HEK293 (cell line): Measurements from ENCODE around the gene KIAA0586.

Experiments used
- CTCF ChIA-PET: fragments of 350-600 bp; formaldehyde crosslinking; extraction: SDS; loops from one replicate; lab custom pipeline; 2021; ENCODE audit warnings: antibody characterized with exemption; lab: Yijun Ruan, JAX
- POLR2A ChIA-PET: fragments of 300-600 bp; formaldehyde crosslinking; extraction: SDS; loops from one replicate; lab custom pipeline; 2020; ENCODE audit warnings: antibody characterized with exemption, inconsistent platforms; lab: Yijun Ruan, JAX
- H3K27ac ChIP-seq: fragments of 200-500 bp; sonication (Bioruptor generic); 2 replicates; pipeline ENCODE4 v1.5.1; 2014; ENCODE audit warnings: low read depth, low read length, control low read depth, inconsistent platforms; ENCODE audit errors: extremely low read depth
- H3K36me3 ChIP-seq, 2 experiments: fragments of 200-500 bp in 1 of 2; sonication (Bioruptor generic) in 1 of 2; 1 replicate in 1 of 2; 2 replicates in 1 of 2; pipeline ENCODE4 v1.5.1; 2014 to 2017; ENCODE audit warnings: inconsistent platforms in 2 of 2, low read length in 2 of 2; ENCODE audit not compliant: control insufficient read depth in 2 of 2, insufficient read depth in 1 of 2
- H3K4me1 ChIP-seq: fragments of 200-500 bp; sonication (Bioruptor generic); 2 replicates; pipeline ENCODE4 v1.5.1; 2014; ENCODE audit warnings: mild to moderate bottlenecking, low read length, inconsistent platforms; ENCODE audit not compliant: control insufficient read depth, insufficient read depth
- H3K4me3 ChIP-seq: 2 replicates; pipeline ENCODE4 v1.5.1; 2011; ENCODE audit warnings: low read depth, mild to moderate bottlenecking, control low read depth, low read length, moderate library complexity
- H3K9me3 ChIP-seq: fragments of 200-500 bp; sonication (Bioruptor generic); 2 replicates; pipeline ENCODE4 v1.5.1; 2014; ENCODE audit warnings: low read depth, low read length, inconsistent platforms; ENCODE audit not compliant: control insufficient read depth, insufficient read depth
- HOXD13 ChIP-seq: sonication (generic); formaldehyde crosslinking; IDR thresholded peaks from 2 replicates; pipeline ENCODE4 v1.8.0; 2022; ENCODE audit warnings: missing genetic modification reagents, borderline replicate concordance
- KLF16 ChIP-seq: fragments of 450-650 bp; formaldehyde crosslinking; IDR thresholded peaks from 2 replicates; pipeline ENCODE4 v1.5.1; 2017; ENCODE audit warnings: missing biosample characterization, missing genetic modification characterization
- MZF1 ChIP-seq: fragments of 450-650 bp; formaldehyde crosslinking; IDR thresholded peaks from 2 replicates; pipeline ENCODE4 v1.5.1; 2017; ENCODE audit warnings: missing biosample characterization, missing genetic modification characterization, borderline replicate concordance
- OVOL3 ChIP-seq: fragments of 450-650 bp; formaldehyde crosslinking; IDR thresholded peaks from 2 replicates; pipeline ENCODE4 v1.5.1; 2016; ENCODE audit warnings: missing biosample characterization, missing genetic modification characterization
- SETDB1 ChIP-seq: IDR thresholded peaks from one replicate; pipeline ENCODE4 v1.6.1; 2017; ENCODE audit warnings: mild to moderate bottlenecking, low read length, moderate library complexity, mixed read lengths; ENCODE audit not compliant: insufficient read length
- TCF7L2 ChIP-seq: IDR thresholded peaks from 2 replicates; pipeline ENCODE4 v1.6.1; 2011; ENCODE audit warnings: low read depth, mild to moderate bottlenecking, inconsistent platforms, low read length, moderate library complexity, borderline replicate concordance
- ZBTB20 ChIP-seq: fragments of 450-650 bp; formaldehyde crosslinking; IDR thresholded peaks from 2 replicates; pipeline ENCODE4 v1.5.1; 2016; ENCODE audit warnings: missing biosample characterization, missing genetic modification characterization
- ZBTB7A ChIP-seq: fragments of 450-650 bp; formaldehyde crosslinking; IDR thresholded peaks from 2 replicates; pipeline ENCODE4 v1.5.1; 2016; ENCODE audit warnings: low read depth, missing biosample characterization, missing genetic modification characterization
- ZBTB8A ChIP-seq: fragments of 450-650 bp; formaldehyde crosslinking; IDR thresholded peaks from 2 replicates; pipeline ENCODE4 v1.5.1; 2016; ENCODE audit warnings: missing biosample characterization, missing genetic modification characterization
- ZFP3 ChIP-seq: fragments of 450-650 bp; formaldehyde crosslinking; IDR thresholded peaks from 2 replicates; pipeline ENCODE4 v1.5.1; 2016; ENCODE audit warnings: low read depth, missing biosample characterization, missing genetic modification characterization
- ZNF341 ChIP-seq: fragments of 450-650 bp; formaldehyde crosslinking; IDR thresholded peaks from 2 replicates; pipeline ENCODE4; 2016; ENCODE audit warnings: low read depth, missing biosample characterization, missing genetic modification characterization
- ZNF548 ChIP-seq: fragments of 450-650 bp; formaldehyde crosslinking; IDR thresholded peaks from 2 replicates; pipeline ENCODE4 v1.5.1; 2016; ENCODE audit warnings: missing biosample characterization, missing genetic modification characterization
- ZNF670 ChIP-seq: fragments of 450-650 bp; formaldehyde crosslinking; IDR thresholded peaks from 2 replicates; pipeline ENCODE4 v1.5.1; 2016; ENCODE audit warnings: missing biosample characterization, missing genetic modification characterization, low read depth
- ZNF843 ChIP-seq: fragments of 450-650 bp; formaldehyde crosslinking; IDR thresholded peaks from 2 replicates; pipeline ENCODE4 v1.5.1; 2016; ENCODE audit warnings: missing biosample characterization, missing genetic modification characterization
- TF ChIP-seq, protein P1 (sequence below): fragments of 450-650 bp; formaldehyde crosslinking; IDR thresholded peaks from 2 replicates; pipeline ENCODE4 v1.5.1; 2016; ENCODE audit warnings: missing biosample characterization, missing genetic modification characterization
- TF ChIP-seq, protein P2 (sequence below): fragments of 450-650 bp; formaldehyde crosslinking; IDR thresholded peaks from 2 replicates; pipeline ENCODE4 v1.5.1; 2016; ENCODE audit warnings: missing biosample characterization, missing genetic modification characterization
- TF ChIP-seq, protein P3 (sequence below): fragments of 450-650 bp; formaldehyde crosslinking; IDR thresholded peaks from 2 replicates; pipeline ENCODE4 v1.5.1; 2016; ENCODE audit warnings: missing biosample characterization, missing genetic modification characterization, borderline replicate concordance
- TF ChIP-seq, protein P4 (sequence below): fragments of 450-650 bp; formaldehyde crosslinking; IDR thresholded peaks from 2 replicates; pipeline ENCODE4 v1.5.1; 2016; ENCODE audit warnings: missing biosample characterization, missing genetic modification characterization
- TF ChIP-seq, protein P5 (sequence below): IDR thresholded peaks from 2 replicates; pipeline ENCODE4 v1.6.1; 2011; ENCODE audit warnings: mild to moderate bottlenecking, low read depth, low read length, borderline replicate concordance

The KIAA0586 gene

DNA sequence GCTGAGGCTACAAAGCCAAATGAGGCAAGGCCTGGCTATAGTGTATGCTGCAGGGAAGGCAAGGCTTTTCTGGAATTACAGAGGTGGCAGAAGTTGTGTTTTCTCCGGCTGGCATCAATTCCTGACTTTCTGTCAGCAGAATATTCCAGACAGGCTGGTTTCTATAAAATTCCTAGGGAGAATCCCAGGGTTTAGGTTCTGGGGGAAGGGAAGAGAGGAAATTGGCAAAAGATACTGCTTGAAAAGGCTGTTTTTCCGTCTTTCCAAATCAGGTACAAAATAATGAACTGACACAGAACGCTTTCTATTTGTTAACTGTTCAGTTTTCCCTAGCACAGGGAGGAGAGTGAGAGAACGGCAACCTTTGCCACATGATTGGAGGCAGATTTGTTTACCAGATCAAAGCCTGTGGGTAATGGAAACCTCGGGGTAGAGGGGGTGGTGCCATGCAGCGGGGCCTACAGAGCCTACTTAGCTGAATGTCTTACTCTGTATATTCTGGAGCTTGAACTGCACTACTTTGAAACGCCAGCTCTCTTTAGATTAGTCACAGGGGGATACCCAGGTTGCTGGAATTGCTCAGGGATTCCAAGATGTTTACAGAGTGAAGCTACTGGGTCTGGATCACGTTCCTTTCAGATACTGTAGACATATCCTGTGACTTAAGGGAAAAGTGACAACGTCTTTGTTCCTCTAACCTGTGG is 144.4 kb downstream of the KIAA0586 start:
- no peaks in the 10 kb centered on the region for H3K36me3 ChIP-seq

DNA sequence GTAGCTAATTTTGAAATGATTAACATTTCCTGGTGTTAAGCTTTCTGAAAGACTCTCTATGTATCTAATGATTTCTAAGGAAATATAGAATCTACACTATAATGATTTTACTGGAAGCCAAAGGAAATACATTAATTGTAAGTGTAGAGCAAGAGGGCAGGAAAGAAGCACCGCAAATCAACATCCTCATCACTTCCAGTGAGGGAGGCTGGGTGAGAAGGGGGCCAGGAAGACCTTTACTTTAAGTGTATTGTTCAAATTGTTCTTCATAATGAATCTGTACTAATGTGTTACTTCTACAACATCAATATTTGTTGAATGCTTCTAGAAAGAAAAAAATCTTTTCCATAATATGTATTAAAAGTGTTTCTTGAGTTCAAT is 144.9 kb downstream of the KIAA0586 start:
- no peaks in the 10 kb centered on the region for H3K4me1 ChIP-seq
- no peaks in the 10 kb centered on the region for H3K9me3 ChIP-seq
- TF ChIP-seq, protein P1, sequence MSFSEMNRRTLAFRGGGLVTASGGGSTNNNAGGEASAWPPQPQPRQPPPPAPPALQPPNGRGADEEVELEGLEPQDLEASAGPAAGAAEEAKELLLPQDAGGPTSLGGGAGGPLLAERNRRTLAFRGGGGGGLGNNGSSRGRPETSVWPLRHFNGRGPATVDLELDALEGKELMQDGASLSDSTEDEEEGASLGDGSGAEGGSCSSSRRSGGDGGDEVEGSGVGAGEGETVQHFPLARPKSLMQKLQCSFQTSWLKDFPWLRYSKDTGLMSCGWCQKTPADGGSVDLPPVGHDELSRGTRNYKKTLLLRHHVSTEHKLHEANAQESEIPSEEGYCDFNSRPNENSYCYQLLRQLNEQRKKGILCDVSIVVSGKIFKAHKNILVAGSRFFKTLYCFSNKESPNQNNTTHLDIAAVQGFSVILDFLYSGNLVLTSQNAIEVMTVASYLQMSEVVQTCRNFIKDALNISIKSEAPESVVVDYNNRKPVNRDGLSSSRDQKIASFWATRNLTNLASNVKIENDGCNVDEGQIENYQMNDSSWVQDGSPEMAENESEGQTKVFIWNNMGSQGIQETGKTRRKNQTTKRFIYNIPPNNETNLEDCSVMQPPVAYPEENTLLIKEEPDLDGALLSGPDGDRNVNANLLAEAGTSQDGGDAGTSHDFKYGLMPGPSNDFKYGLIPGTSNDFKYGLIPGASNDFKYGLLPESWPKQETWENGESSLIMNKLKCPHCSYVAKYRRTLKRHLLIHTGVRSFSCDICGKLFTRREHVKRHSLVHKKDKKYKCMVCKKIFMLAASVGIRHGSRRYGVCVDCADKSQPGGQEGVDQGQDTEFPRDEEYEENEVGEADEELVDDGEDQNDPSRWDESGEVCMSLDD (tag by site-specific recombination) = no peak
- no peak overlapping the region for H3K4me3 ChIP-seq
- CTCF ChIA-PET = interaction anchor here (0.7 kb wide), 1 partner anchor 134 kb away, joined by 4 read pairs; no protein-coding TSS in a partner anchor
- H3K36me3 ChIP-seq = no peaks in the 10 kb centered on the region
- POLR2A ChIA-PET = no interaction called here
- H3K27ac ChIP-seq = no peak overlapping the region

More for the DNA sequence above, 144.4 kb downstream of the KIAA0586 start:
- Histone ChIP-seq H3K4me1 (no peaks in the 10 kb centered on the region), H3K27ac (no peak overlapping the region), H3K9me3 (no peaks in the 10 kb centered on the region), H3K4me3 (no peak overlapping the region)
- ChIA-PET CTCF (interaction anchor here (0.7 kb wide), 1 partner anchor 135 kb away, joined by 4 read pairs; no protein-coding TSS in a partner anchor), POLR2A (no interaction called here)
- TF ChIP-seq ZNF341 (tag by site-specific recombination) (peak; percentile 43; the same call in 1 of the 2 replicates), MZF1 (tag by site-specific recombination) (no peak)

DNA sequence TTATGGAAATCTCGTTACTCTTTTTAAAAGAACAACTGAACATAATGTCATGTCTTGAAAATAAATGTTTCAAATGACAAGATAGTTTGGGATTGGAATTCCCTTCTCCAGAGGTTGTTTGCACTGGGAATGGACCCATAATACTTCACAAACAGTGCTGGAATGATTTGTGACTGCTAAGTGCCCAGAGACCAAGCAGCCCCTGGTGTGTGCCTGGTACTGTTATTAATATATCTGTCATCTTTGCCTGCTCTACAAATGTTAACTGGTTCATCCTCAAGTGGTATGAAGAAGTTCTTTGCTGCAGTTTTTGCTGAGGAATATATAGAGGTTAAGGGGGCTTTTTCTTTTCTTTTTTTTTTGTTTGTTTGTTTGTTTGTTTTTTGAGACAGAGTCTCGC is 145.3 kb downstream of the KIAA0586 start:
- H3K9me3 ChIP-seq = no peaks in the 10 kb centered on the region

DNA sequence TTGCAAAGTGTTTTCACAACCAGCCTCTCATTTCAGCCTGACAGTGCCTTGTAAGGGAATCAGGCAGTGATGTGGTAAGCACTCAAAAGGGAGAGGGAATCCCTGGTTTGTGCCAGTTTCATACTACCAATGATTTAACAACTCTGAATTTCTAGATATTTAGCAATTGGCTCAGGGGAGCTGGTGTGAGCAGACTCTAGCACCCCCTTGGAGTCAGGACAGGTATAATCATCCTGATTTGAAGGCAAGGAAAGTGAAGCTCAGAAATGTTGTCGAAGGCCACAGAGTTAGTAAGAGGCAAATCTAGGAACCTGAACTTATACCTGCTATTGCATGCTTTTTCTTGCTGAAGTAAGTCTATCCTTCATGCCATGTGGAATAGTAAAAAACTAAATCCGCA is 147.1 kb downstream of the KIAA0586 start:
- POLR2A ChIA-PET = no interaction called here
- H3K9me3 ChIP-seq = no peaks in the 10 kb centered on the region
- CTCF ChIA-PET = interaction anchor here (0.7 to 1.3 kb wide), 4 partner anchors 14 to 654 kb away, joined by 3 to 5 read pairs (median 4); no protein-coding TSS in a partner anchor
- no peaks in the 10 kb centered on the region for H3K4me1 ChIP-seq
- TF ChIP-seq ZBTB7A (tag by site-specific recombination) (no peak), ZNF843 (tag by site-specific recombination) (no peak), ZNF670 (tag by site-specific recombination) (no peak), HOXD13 (CRISPR knock-in tag) (no peak), TCF7L2 (no peak), ZBTB20 (tag by site-specific recombination) (no peak), ZFP3 (tag by site-specific recombination) (no peak), ZBTB8A (tag by site-specific recombination) (no peak), KLF16 (tag by site-specific recombination) (no peak), OVOL3 (no peak), SETDB1 (no peak)
- TF ChIP-seq, protein P2, sequence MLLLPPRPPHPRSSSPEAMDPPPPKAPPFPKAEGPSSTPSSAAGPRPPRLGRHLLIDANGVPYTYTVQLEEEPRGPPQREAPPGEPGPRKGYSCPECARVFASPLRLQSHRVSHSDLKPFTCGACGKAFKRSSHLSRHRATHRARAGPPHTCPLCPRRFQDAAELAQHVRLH (tag by site-specific recombination) = no peak
- TF ChIP-seq, protein P3, sequence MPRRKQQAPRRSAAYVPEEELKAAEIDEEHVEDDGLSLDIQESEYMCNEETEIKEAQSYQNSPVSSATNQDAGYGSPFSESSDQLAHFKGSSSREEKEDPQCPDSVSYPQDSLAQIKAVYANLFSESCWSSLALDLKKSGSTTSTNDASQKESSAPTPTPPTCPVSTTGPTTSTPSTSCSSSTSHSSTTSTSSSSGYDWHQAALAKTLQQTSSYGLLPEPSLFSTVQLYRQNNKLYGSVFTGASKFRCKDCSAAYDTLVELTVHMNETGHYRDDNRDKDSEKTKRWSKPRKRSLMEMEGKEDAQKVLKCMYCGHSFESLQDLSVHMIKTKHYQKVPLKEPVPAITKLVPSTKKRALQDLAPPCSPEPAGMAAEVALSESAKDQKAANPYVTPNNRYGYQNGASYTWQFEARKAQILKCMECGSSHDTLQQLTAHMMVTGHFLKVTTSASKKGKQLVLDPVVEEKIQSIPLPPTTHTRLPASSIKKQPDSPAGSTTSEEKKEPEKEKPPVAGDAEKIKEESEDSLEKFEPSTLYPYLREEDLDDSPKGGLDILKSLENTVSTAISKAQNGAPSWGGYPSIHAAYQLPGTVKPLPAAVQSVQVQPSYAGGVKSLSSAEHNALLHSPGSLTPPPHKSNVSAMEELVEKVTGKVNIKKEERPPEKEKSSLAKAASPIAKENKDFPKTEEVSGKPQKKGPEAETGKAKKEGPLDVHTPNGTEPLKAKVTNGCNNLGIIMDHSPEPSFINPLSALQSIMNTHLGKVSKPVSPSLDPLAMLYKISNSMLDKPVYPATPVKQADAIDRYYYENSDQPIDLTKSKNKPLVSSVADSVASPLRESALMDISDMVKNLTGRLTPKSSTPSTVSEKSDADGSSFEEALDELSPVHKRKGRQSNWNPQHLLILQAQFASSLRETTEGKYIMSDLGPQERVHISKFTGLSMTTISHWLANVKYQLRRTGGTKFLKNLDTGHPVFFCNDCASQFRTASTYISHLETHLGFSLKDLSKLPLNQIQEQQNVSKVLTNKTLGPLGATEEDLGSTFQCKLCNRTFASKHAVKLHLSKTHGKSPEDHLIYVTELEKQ (tag by site-specific recombination) = no peak
- TF ChIP-seq, protein P4, sequence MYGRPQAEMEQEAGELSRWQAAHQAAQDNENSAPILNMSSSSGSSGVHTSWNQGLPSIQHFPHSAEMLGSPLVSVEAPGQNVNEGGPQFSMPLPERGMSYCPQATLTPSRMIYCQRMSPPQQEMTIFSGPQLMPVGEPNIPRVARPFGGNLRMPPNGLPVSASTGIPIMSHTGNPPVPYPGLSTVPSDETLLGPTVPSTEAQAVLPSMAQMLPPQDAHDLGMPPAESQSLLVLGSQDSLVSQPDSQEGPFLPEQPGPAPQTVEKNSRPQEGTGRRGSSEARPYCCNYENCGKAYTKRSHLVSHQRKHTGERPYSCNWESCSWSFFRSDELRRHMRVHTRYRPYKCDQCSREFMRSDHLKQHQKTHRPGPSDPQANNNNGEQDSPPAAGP = no peak
- TF ChIP-seq, protein P5, sequence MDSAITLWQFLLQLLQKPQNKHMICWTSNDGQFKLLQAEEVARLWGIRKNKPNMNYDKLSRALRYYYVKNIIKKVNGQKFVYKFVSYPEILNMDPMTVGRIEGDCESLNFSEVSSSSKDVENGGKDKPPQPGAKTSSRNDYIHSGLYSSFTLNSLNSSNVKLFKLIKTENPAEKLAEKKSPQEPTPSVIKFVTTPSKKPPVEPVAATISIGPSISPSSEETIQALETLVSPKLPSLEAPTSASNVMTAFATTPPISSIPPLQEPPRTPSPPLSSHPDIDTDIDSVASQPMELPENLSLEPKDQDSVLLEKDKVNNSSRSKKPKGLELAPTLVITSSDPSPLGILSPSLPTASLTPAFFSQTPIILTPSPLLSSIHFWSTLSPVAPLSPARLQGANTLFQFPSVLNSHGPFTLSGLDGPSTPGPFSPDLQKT = no peak
- no peak overlapping the region for H3K27ac ChIP-seq
- no peaks in the 10 kb centered on the region for H3K36me3 ChIP-seq
- no peak overlapping the region for H3K4me3 ChIP-seq

More for the DNA sequence above, 145.3 kb downstream of the KIAA0586 start:
- TF ChIP-seq ZNF548 (tag by site-specific recombination) = no peak
- H3K4me1 ChIP-seq = no peaks in the 10 kb centered on the region
- no peaks in the 10 kb centered on the region for H3K36me3 ChIP-seq
- ChIA-PET POLR2A (no interaction called here), CTCF (no interaction called here)
- H3K4me3 ChIP-seq = no peak overlapping the region
- H3K27ac ChIP-seq = no peak overlapping the region
